ENCODE measurements around the gene DEGS2.

Gene DEGS2

DNA sequence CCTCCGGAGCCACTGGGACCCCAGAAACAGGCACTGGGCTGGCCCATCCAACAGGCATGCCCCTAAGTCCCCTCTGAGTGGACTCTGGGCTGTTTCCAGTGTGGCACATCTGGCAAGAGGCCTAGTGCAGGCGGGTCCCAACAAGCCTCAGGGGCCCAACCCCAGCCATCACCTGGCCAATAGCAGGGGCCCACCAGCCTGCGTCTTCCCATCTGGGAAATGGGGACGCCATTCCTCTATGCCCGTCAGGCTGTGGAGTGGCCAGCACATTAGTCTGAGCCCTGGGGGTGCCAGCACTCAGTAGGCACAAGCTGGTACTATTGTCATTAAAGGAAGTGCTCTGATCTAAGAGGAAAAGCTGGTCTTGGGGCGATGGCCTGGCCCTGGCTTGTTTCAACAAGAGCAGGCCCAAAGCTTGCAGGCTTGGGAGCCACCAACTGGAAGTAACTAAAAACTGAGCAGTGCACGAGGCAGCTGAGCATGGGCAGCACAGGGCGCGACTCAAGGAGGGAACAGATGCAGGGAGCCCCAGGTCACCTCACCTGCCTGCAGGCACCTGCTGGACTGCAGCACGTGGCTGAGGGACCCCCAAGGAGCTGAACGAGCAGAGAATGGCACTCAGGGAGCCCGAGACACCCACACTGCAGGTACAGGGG lies 8.4 kb downstream of the DEGS2 start:
- no peak for DNase-seq (ENCODE audit: insufficient read length, low spot score)
- FAIRE-seq: no peak

DNA sequence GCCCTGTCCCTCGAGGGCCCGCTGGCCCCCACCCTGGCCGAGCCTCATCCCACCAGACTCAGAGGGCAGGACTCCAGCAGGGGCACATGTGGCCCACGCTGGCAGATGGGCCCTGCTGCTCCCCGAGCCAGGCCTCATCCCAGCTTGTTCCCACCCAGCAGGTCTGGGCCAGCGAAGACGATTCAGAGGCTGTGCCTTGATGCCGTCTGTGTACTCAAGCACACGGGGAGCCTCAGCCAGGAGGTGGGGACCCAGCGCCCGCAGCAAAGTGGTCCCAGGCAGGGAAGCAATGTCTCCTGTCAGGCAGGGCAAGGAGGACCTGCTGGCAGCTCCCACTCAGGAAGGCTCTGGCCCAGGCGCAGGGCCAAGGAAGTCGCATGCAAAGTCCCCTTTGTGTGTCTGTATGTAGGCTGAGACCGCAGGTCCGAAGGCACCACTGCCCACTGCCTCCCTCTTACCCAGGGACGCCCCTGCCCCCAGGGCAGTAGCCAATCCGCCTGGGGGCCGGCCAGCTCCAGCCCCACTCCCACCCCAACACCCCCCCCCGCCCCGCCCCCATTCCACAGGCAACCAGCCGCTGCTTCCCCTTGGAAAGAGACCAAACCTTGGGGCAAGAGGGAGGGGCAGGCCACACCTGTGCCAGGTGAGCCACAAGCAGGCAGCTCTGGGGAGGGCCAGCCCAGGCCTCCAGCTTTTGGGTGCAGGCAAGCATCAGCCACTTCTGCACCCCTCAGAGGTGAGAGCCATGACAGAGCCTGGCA lies 9.4 kb downstream of the DEGS2 start:
- DNase-seq (ENCODE audit: insufficient read length, low spot score): no peak
- FAIRE-seq: no peak

DNA sequence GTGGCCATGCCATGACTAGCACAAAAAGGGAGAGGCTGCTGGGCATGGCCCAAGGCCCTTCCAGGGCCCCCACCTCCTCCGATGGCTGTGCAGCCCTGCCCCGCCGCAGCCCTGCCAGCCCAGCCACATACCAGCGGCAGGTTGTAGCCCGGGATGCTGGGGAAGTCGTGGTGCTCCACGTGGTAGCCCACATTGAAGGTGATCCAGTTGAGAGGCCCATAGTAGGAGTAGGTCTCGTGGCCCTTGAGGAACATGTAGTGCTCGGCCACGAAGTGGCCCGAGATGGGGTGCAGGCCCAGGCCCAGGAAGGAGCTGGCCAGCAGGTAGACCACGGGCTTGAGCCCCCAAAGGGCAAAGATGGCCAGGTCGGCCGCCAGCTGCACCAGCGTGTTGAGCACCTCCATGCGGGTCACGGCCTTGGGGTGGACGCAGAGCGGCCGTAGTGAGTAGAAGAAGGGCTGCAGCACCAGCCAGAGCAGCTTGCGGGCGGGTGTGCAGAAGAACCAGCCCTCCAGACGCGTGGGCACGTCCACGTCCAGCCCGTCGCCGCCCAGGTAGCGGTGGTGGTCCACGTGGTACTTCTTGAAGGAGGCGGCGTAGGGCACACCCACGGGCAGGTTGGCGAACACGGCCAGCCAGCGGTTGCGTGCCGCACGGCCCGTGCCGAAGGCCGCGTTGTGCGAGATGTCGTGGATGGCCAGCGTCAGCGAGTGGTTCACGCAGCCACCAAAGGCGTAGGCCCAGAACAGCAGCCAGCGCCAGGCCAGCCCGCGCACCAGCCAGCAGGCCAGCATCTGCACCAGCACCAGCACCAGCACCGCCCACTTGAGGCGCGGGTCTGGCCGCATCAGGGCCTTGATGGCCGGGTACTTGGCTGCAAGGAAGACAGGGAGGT lies 10.4 kb downstream of the DEGS2 start:
- FAIRE-seq: no peak
- DNase-seq (ENCODE audit: insufficient read length, low spot score): no peak

DNA sequence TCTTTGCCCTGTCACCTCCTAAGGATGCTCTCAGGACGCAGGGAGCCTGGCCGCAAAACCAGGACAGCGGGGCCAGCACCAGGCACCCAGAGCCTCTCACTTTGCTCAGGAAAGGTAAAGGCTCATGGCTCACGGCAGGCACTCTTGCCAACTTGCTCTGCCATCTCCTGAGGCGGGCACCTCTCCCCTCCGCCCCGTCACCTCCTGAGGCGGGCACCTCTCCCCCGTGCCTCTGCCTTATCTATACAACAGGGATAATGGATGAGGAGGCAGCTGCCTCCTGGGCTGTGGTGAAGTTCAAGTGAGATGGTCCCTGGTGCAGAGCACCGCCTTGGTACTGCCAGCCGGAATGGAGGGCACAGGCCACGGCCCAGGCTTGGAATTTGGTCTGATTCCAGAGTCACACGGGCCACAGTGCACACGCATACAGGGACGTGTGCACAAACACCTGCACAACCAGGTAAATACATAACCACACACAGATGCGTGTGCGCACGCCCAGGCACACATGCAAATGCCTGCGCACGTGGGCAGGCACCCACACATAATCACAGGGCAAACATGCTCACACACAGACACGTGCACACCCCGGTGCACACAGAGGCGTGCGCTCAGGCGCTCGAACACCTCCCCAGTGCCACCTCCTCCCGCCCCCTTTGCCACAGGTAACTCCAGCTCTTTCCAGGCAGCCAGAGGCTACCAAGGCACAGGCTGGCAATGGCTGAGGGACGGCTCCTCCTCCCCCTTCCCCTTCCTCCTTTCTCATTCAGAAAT lies 11.6 kb downstream of the DEGS2 start:
- DNase-seq (ENCODE audit: insufficient read length, low spot score) (no peak), FAIRE-seq (no peak)

DNA sequence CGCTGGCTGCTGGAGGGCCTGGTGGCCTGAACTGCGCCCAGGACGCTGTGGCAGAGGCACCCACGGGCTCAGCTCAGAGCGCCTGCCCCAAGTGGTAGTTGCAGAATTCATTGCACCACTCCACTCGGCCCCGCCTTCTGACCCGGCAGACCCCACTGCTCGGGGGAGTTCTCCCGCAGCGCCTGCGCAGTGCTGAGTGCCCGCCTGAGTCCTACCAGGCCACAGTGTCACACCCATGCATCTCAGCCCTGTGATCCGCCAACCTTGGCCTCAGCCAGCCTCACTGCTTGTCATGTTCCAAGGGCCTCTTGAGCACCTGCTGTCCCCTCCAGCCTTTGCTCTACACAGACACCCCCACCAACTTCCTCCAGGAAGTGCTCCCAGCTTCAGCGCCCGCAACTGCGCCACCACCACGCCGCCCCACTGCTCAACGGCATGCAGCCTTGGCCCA lies 12.2 kb downstream of the DEGS2 start:
- DNase-seq (ENCODE audit: insufficient read length, low spot score) (no peak), FAIRE-seq (no peak)

DNA sequence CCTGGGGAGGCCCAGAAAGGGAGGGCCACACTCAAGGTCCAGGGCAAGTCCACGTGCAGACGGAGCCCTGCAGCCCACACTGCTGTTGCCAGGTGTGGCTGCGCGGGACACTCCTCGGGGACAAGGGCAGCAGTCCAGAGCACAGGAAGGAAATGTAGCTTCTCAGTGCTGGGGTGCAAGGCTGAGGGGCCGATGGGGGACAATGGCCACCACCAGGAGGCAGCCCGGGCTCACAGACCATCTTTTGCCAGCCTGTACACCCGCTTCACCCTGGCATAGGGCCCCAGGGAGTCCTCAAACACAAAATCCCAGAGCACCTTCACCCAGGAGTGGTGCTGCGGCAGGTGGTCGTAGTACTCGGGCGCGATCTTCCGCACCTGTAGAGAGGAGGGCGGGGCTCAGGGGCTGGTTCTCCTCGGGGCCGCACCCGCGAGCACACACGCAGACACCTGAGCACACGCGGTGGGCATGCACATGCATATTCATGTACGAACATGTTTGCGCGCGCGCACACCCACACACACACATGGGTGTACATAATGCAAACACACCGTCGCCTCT lies 12.8 kb downstream of the DEGS2 start:
- FAIRE-seq (no peak), DNase-seq (ENCODE audit: insufficient read length, low spot score) (no peak)

DNA sequence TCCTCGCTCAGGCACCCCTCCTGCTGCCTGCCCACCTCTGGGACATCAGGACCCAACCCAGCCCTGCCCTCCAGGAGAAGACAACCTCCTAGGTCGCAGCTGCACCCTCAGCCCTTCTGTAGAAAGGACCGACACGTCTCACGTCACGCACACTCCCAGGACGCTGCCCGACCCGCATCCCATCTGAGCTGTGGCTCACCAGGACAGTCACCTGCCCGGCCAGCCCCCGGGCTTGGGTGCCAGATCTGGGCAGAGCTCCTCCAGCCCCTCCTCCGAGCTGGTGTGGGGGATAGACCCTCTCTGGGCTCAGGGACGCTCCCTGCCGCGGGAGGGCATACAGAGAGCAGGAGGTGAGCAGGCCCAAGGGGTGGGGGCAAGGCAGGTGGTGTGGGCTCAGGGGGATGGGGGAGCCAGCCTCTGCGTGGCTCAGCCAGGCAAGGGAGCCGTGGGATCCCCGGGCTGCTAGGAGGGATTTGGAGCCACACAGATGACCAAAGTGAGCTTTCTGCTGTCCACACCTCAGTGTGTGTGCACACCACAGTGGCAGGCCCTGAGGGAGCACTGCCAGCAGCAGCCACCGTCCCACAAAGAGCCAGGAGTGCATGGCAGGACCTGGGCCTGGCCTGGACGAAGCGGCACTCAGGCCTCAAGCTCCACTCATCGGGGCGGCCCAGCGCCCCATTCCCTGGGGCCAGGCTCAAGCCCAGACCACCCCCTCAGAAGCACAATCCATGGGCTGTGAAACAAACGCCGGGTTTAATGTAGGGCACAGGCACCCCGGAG lies 13.6 kb downstream of the DEGS2 start:
- no peak for DNase-seq (ENCODE audit: insufficient read length, low spot score)

GRCh38 chr14:100144996-100145646 lies 14.3 kb downstream of the DEGS2 start:
- no peak for FAIRE-seq

More for the DNA sequence above, 13.6 kb downstream of the DEGS2 start:
- no peak for FAIRE-seq

DNA sequence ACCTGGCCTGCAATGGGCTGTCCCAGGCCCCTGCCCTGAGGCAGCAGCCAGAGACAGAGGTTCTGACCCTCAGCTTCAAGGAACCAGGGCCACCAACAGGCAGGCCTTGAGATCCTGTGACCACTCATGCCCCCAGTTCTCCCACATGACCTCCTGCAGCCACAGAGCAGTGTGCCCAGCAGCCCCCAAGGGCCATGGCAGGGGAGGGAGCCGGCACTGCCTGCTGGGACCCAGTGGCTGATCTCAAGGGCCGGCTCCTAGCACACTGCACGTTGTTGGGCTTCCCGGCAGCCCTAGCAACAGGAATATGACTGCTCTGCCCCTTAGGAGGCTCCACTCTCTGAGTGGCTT lies 14.8 kb downstream of the DEGS2 start:
- no peak for FAIRE-seq
- no peak for DNase-seq (ENCODE audit: insufficient read length, low spot score)

More at GRCh38 chr14:100144996-100145646, 14.3 kb downstream of the DEGS2 start:
- no peak for DNase-seq (ENCODE audit: insufficient read length, low spot score)

DNA sequence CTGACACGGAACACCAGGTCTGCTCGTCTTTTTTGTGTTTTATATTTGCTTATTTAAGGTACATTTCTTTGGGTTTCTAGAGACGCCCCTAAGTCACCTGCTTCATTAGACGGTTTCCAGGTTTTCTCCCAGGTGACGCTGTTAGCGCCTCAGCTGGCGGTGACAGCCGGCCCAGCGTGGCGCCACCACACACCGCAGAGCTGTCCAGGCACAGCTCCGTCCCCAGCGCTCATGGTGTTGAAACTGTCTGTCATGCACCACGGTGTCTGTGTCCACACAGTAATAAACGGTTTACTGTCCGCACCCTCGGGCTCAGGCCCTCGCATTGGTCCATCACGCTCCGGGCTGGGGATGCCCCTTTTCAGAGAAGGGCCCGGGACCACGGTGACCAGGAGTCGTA lies 15.5 kb downstream of the DEGS2 start:
- FAIRE-seq: no peak
- DNase-seq (ENCODE audit: insufficient read length, low spot score): no peak

GRCh38 chr14:100143523-100143922 lies 15.9 kb downstream of the DEGS2 start:
- no peak for FAIRE-seq
- no peak for DNase-seq (ENCODE audit: insufficient read length, low spot score)

DNA sequence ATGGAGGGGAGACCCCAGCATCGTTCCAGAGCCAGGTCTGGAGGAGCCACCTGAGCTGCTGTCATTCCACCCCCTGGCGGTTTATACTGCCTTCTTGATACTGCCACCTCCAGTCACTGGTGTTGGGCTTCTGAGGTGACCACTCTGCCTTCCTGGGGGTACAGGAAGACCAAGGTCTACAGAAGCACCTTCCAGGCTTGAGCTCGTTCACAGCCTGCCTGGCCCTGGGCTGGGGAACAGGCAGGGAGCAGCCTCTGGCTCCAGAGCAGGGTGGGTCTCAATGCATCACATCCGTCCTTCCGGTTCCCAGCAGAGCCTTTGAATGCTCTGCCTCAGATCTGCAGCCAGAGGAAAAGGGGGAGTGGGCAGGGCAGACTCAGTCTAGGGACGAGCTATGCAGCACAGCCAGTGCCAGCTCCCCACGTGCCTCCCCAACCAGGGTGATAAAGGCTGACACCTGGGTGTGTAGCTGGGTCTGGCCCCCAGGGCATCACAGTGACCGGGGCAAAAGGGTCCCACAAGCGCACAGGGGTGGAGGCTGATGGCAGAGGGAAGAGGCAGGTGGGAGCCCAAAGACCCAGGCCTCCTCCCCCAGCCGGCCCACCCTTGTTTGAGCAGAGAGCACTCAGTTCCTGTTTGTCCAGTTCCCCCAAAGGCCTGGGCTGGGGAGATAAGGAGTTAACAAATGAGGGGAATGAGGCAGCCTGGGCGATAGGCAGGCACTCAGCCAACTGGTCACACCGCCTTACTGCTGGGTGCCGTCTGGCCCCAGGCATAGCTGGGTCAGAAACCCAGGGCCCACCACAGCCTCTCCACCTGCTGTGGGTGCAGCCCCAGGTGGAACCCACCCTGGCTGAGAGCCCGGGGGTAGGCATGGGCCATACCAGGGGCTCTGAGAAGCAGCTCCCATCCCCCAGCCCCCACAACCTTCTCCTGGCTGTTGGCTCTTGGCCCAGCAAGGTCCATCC lies 17.1 kb downstream of the DEGS2 start:
- no peak for FAIRE-seq
- DNase-seq (ENCODE audit: insufficient read length, low spot score): no peak

DNA sequence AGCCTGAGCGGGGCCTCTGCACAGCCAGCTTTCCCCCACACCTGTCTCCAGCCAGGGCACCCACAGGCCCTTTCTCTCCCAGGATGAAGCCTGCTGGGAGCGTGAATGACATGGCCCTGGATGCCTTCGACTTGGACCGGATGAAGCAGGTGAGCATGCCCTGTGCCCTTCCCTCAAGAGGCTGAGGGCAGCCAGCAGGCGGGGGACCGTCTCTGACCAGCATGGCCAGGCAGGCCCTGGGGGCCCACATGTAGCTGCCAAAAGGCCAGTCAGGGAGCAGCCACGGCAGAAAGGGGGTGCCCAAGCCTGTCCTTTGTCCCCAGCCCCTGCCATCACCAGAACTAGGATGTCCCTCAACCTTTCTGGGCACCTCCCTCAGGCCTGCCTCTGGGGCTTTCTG lies 18.3 kb downstream of the DEGS2 start:
- DNase-seq (ENCODE audit: insufficient read length, low spot score) (no peak), FAIRE-seq (no peak)

DNA sequence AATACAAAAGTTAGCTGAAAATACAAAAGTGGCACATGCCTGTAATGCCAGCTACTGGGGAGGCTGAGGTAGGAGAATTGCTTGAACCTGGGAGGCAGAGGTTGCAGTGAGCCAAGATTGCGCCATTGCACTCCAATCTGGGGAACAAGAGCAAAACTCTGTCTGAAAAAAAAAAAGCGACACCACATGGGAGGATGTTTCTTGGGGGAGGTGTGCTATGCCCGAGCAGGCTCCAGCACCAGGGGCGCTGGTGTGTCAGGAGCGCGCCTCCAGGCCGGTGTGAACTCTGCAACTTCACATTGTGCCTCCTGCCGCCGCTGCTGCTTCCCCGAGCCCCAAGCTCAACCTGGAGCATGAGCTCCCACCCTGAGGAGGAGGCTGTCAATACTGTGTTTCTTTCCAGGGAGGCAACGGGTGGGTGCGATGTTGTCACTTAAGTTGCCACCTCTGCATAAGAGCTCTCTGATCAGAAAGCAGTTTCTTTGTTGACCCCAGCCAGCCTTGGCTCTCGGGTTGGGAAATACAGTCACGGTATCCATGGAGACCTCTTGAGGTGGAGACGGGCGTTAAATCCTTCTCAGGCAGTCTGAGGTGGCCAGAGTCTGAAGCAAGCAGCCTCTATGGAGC lies 18.9 kb downstream of the DEGS2 start:
- DNase-seq (ENCODE audit: insufficient read length, low spot score) (no peak), FAIRE-seq (no peak)

DNA sequence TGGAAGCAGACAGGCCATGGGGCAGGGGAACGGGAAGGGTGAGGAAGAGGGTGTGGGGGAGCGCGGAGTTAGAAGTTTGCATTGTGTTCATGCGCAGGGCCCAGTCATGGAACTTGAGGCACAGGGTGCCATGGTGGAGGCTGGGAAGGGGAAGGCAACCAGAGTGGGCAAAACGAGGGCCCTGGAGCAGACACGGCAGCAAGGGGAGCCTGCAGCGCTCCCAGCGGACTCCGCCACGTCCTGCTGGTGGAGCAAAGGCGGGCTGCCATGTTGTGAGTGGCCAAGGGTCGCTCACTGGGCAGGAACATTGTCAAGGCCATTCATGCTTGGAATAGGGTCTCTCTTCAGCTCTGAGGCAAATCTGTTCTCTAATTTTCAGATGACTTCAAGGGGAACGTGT lies 20.5 kb downstream of the DEGS2 start:
- DNase-seq (ENCODE audit: insufficient read length, low spot score) (no peak), FAIRE-seq (no peak)

GRCh38 chr14:100138082-100138787 lies 21.2 kb downstream of the DEGS2 start:
- FAIRE-seq (no peak), DNase-seq (ENCODE audit: insufficient read length, low spot score) (no peak)

- DNase-seq (ENCODE audit: insufficient read length, low spot score): no peak
- no peak for FAIRE-seq
Observed at GRCh38 chr14:100137173-100137572, 22.3 kb downstream of the DEGS2 start.

Data from HTR-8/SVneo (cell line).